ENCODE data around the gene VKORC1. TPM values are rescaled to one million over a fixed set of nuclear protein-coding genes. Genes with fewer than 3 reads are reported as not detected.

VKORC1 gene
- total and polyA plus RNA-seq, 2 experiments from 2014 or later, result 89.6 to 100 TPM

DNA sequence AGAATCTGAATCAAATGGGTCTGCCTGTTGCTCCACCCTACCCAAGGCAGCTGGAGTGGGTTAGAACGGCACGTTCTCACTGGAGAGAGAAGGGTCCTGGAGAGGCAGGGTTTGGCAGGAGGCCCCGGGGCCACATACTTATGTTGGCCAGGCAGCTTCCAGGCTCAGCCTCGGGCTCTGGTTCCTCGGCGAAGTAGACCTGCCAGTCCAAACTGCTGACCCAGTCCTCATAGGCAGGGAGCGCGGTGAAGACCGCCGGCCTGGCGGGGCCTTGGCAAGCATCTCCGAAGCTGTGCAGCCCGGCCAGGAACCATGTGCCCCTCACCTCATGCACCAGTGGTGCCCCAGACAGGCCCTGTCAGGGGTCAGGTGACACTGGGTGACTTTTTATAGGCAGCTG lies 10.6 kb downstream of the VKORC1 start (continued):
- TF ChIP-seq EZH2phosphoT487 (IDR thresholded peaks at IDR 0.05; ENCODE audit: unreplicated experiment) (no peak), ZNF331 (CRISPR knock-in tag; IDR thresholded peaks at IDR 0.05; ENCODE audit: low read depth) (no peak), ZNF114 (CRISPR knock-in tag; IDR thresholded peaks at IDR 0.05) (no peak), EZH2 (IDR thresholded peaks at IDR 0.05; ENCODE audit: low read depth, unreplicated experiment) (no peak), JUNB (IDR thresholded peaks at IDR 0.05; ENCODE audit: unreplicated experiment) (no peak), POLR2AphosphoS5 (IDR thresholded peaks at IDR 0.05; ENCODE audit: low read depth) (no peak), CTCF (conservative IDR thresholded peaks at IDR 0.05; ENCODE audit: low read depth in 2 of 2) (no peak), CREB1 (CRISPR knock-in tag; IDR thresholded peaks at IDR 0.05; ENCODE audit: low read depth) (no peak)
- TF ChIP-seq, protein P1, sequence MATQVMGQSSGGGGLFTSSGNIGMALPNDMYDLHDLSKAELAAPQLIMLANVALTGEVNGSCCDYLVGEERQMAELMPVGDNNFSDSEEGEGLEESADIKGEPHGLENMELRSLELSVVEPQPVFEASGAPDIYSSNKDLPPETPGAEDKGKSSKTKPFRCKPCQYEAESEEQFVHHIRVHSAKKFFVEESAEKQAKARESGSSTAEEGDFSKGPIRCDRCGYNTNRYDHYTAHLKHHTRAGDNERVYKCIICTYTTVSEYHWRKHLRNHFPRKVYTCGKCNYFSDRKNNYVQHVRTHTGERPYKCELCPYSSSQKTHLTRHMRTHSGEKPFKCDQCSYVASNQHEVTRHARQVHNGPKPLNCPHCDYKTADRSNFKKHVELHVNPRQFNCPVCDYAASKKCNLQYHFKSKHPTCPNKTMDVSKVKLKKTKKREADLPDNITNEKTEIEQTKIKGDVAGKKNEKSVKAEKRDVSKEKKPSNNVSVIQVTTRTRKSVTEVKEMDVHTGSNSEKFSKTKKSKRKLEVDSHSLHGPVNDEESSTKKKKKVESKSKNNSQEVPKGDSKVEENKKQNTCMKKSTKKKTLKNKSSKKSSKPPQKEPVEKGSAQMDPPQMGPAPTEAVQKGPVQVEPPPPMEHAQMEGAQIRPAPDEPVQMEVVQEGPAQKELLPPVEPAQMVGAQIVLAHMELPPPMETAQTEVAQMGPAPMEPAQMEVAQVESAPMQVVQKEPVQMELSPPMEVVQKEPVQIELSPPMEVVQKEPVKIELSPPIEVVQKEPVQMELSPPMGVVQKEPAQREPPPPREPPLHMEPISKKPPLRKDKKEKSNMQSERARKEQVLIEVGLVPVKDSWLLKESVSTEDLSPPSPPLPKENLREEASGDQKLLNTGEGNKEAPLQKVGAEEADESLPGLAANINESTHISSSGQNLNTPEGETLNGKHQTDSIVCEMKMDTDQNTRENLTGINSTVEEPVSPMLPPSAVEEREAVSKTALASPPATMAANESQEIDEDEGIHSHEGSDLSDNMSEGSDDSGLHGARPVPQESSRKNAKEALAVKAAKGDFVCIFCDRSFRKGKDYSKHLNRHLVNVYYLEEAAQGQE (IDR thresholded peaks at IDR 0.05; ENCODE audit: unreplicated experiment), result no peak

DNA sequence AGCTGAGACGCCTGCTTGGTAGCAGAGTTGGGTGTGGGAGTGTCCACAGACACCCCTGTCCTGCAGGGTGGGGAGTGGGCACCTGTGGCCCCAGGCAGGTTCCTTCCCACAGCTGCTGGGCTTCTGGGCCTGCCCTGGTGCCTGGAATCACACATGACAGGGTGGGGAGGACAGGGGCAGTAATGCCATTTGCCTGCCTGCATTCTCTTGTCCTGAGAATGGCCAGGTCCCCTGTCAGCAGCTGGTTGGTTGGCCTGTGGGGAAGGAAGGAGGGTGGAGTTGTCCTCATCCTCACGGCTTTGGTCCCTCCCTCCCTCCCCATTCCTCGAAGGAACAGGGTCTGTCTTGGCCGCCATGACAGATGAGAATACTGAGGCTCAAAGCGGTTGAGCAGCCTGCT lies 11.0 kb downstream of the VKORC1 start:
- H3K27ac Mint-ChIP-seq, result no peak overlapping the region
- Histone ChIP-seq H3K4me3 (no peak overlapping the region), H3K79me2 (replicated peaks; ENCODE audit: insufficient read depth) (no peaks in the 10 kb centered on the region), H3K4me2 (no peak overlapping the region), H2AFZ (no peak overlapping the region), H3K4me1 (ENCODE audit: insufficient read depth) (no peaks in the 10 kb centered on the region), H3F3A (replicated peaks; ENCODE audit: low read depth) (no peaks in the 10 kb centered on the region), H4K20me1 (replicated peaks; ENCODE audit: insufficient read depth) (no peaks in the 10 kb centered on the region; the same call in 1 of the 2 replicates), H3K9me2 (ENCODE audit: insufficient read depth) (no peaks in the 10 kb centered on the region), H3K36me3 (ENCODE audit: insufficient read depth) (no peaks in the 10 kb centered on the region), H3K27me3 (ENCODE audit: insufficient read depth) (no peaks in the 10 kb centered on the region), H3K27ac (ENCODE audit: low read depth) (no peak overlapping the region)
- peaks cover 13% of the 10 kb centered on the region for H3K27me3 Mint-ChIP-seq (ENCODE audit: insufficient read depth, low read depth, poor library complexity)
- no peak for DNase-seq (ENCODE audit: low spot score)
- no peak for ATAC-seq
- H3K4me1 Mint-ChIP-seq, result peaks cover 5% of the 10 kb centered on the region; the same call in 1 of the 3 replicates
- peaks cover 32% of the 10 kb centered on the region for H3K36me3 Mint-ChIP-seq (ENCODE audit: low read depth)
- no peaks in the 10 kb centered on the region for H3K9me3 Mint-ChIP-seq
- H3K4me3 Mint-ChIP-seq, result no peak overlapping the region; the same call in 2 of the 3 replicates
- no peak for TF ChIP-seq JUNB (IDR thresholded peaks at IDR 0.05; ENCODE audit: unreplicated experiment)
- no peak for TF ChIP-seq ZNF462 (CRISPR knock-in tag; IDR thresholded peaks at IDR 0.05)
- no peak for TF ChIP-seq EZH2phosphoT487 (IDR thresholded peaks at IDR 0.05; ENCODE audit: unreplicated experiment)
- no peak for TF ChIP-seq POLR2AphosphoS5 (IDR thresholded peaks at IDR 0.05; ENCODE audit: low read depth)
- TF ChIP-seq CREB1 (CRISPR knock-in tag; IDR thresholded peaks at IDR 0.05; ENCODE audit: low read depth), result no peak

All from GM23338 (cell line).